ENCODE results near the gene UBXN4. TPM values are rescaled to one million over a fixed set of nuclear protein-coding genes. Genes with fewer than 3 reads are reported as not detected.

Gene UBXN4
- total RNA-seq, 4 donors from 2014 or later: 54.8 to 85.1 (median 77.0) TPM

- no peak for ATAC-seq
These were observed 13.5 kb upstream of the UBXN4 start for GRCh38 chr2:135728064-135728743.

GRCh38 chr2:135732561-135732960 lies 9.1 kb upstream of the UBXN4 start:
- Histone ChIP-seq H3K4me3 (no peak overlapping the region), H3K9me3 (no peaks in the 10 kb centered on the region), H3K27ac (no peak overlapping the region), H3K4me1 (no peaks in the 10 kb centered on the region), H3K36me3 (no peaks in the 10 kb centered on the region), H3K27me3 (no peaks in the 10 kb centered on the region)
- DNase-seq (no peak), ATAC-seq (no peak)
- in situ Hi-C loops (cut with MboI; ENCODE audit: low sequenced_read_pairs in 4 of 4): no loop called here
- no peak for TF ChIP-seq POLR2A (IDR thresholded peaks at IDR 0.05)
- no peak for TF ChIP-seq CTCF (IDR thresholded peaks at IDR 0.05 in 4 of 5, conservative IDR thresholded peaks at IDR 0.05 in 1 of 5)
- intact Hi-C loops (cut with DNase I; ENCODE audit: low total_unique reads): no loop called here

More at GRCh38 chr2:135728064-135728743, 13.5 kb upstream of the UBXN4 start:
- in situ Hi-C loops (cut with MboI; ENCODE audit: low sequenced_read_pairs in 4 of 4) (no loop called here), intact Hi-C loops (cut with DNase I; ENCODE audit: low total_unique reads) (no loop called here)
- peaks cover 0 to 26% of the 10 kb centered on the region in 2 donors for H3K36me3 ChIP-seq
- H3K4me1 ChIP-seq: no peaks in the 10 kb centered on the region
- H3K27me3 ChIP-seq: no peaks in the 10 kb centered on the region
- TF ChIP-seq POLR2A (IDR thresholded peaks at IDR 0.05) (no peak), CTCF (IDR thresholded peaks at IDR 0.05 in 4 of 5, conservative IDR thresholded peaks at IDR 0.05 in 1 of 5) (no peak)
- H3K27ac ChIP-seq: no peak overlapping the region
- H3K4me3 ChIP-seq: no peak overlapping the region
- no peaks in the 10 kb centered on the region for H3K9me3 ChIP-seq
- no peak for DNase-seq

DNA sequence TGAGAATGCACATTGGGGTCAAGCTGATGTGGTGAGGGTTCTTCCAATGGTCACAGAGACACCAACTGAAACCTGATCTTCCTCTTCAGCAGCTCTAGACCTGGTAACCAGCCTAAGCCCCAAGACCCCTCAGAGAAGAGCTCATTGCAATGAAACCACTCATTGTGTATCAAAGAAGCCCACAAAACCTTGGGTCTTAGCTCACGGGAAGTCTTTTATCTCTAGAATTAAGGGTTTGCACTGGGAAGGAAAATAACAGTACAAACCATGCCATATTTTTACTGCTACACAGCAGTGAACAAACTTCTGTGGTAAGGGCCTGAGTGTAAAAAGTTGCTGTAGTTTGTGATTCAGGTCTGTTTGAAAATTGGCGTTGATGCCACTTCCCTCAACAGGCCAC lies 8.6 kb upstream of the UBXN4 start:
- H3K4me1 ChIP-seq: no peaks in the 10 kb centered on the region
- no peak for DNase-seq
- intact Hi-C loops (cut with DNase I; ENCODE audit: low total_unique reads): no loop called here
- no peak overlapping the region for H3K4me3 ChIP-seq
- ATAC-seq: no peak
- in situ Hi-C loops (cut with MboI; ENCODE audit: low sequenced_read_pairs in 4 of 4): no loop called here
- TF ChIP-seq POLR2A (IDR thresholded peaks at IDR 0.05) (no peak), CTCF (IDR thresholded peaks at IDR 0.05 in 4 of 5, conservative IDR thresholded peaks at IDR 0.05 in 1 of 5) (no peak)
- H3K36me3 ChIP-seq: no peaks in the 10 kb centered on the region
- no peak overlapping the region for H3K27ac ChIP-seq
- no peaks in the 10 kb centered on the region for H3K27me3 ChIP-seq
- no peaks in the 10 kb centered on the region for H3K9me3 ChIP-seq

- intact Hi-C loops (cut with DNase I; ENCODE audit: low total_unique reads): no loop called here
- in situ Hi-C loops (cut with MboI; ENCODE audit: low sequenced_read_pairs in 4 of 4): no loop called here
- DNase-seq (no peak), ATAC-seq (no peak)
- no peak for TF ChIP-seq CTCF (IDR thresholded peaks at IDR 0.05 in 4 of 5, conservative IDR thresholded peaks at IDR 0.05 in 1 of 5)
- no peak for TF ChIP-seq POLR2A (IDR thresholded peaks at IDR 0.05)
- Histone ChIP-seq H3K4me3 (no peak overlapping the region), H3K36me3 (no peaks in the 10 kb centered on the region), H3K27me3 (no peaks in the 10 kb centered on the region), H3K27ac (no peak overlapping the region), H3K9me3 (no peaks in the 10 kb centered on the region), H3K4me1 (no peaks in the 10 kb centered on the region)
These were observed 5.1 kb upstream of the UBXN4 start for GRCh38 chr2:135736546-135736945.

Data from gastrocnemius medialis (tissue), 4 donors.